Fibroblast of the aortic adventitia (primary cell): ENCODE measurements around the gene KIAA0232. TPM values are rescaled to one million over a fixed set of nuclear protein-coding genes. Genes with fewer than 3 reads are reported as not detected.
"Not testable (repeated sequence)": the region's sequence is repeated elsewhere in the genome, so short reads cannot be mapped to it uniquely, and the experiment has no call there.

ENCODE experiments used
- DNase-seq: peaks from one replicate; pipeline ENCODE4 v3.0.0-alpha.2; 2010; ENCODE audit warnings: low read depth
- H3K4me3 ChIP-seq: 2 replicates; pipeline ENCODE4 v1.5.1; 2011; ENCODE audit warnings: low read depth, mild to moderate bottlenecking, control low read depth, low read length, moderate library complexity
- CTCF ChIP-seq: IDR thresholded peaks from 2 replicates; pipeline ENCODE4 v1.5.1; 2011; ENCODE audit warnings: mild to moderate bottlenecking, low read length, control low read depth, inconsistent platforms; ENCODE audit not compliant: insufficient read depth
- total RNA-seq: library from RNA; depleted of rRNA; stranded (reverse); fragments of >200 nt; gene quantifications from 2 replicates; pipeline ENCODE4 v1.2.3, GENCODE V29; 2012; ENCODE audit warnings: low replicate concordance

The KIAA0232 gene
- total RNA-seq, 1 donor = 28.7 TPM

- H3K4me3 ChIP-seq = no peak overlapping the region
- no peak for TF ChIP-seq CTCF
- DNase-seq = no peak
Measured at GRCh38 chr4:6888506-6889071, 106.1 kb downstream of the KIAA0232 start.

- TF ChIP-seq CTCF = no peak
- DNase-seq = no peak
- H3K4me3 ChIP-seq = no peak overlapping the region
Measured at GRCh38 chr4:6889101-6889735, 106.7 kb downstream of the KIAA0232 start.

- TF ChIP-seq CTCF = no peak
- no peak overlapping the region for H3K4me3 ChIP-seq
- no peak for DNase-seq
Measured at GRCh38 chr4:6889736-6890324, 107.3 kb downstream of the KIAA0232 start.

GRCh38 chr4:6890358-6890757, 107.8 kb downstream of the KIAA0232 start:
- TF ChIP-seq CTCF = no peak
- H3K4me3 ChIP-seq = no peak overlapping the region
- DNase-seq = no peak

- not testable (repeated sequence) for DNase-seq, H3K4me3 ChIP-seq
Measured at GRCh38 chr4:6890971-6891370, 108.4 kb downstream of the KIAA0232 start.

GRCh38 chr4:6891436-6892170, 109.1 kb downstream of the KIAA0232 start:
- DNase-seq = peak; percentile 28
- no peak for TF ChIP-seq CTCF
- H3K4me3 ChIP-seq = no peak overlapping the region
